Brain pericyte (primary cell): ENCODE results near the gene PLAAT3.
"Not testable (repeated sequence)": the region's sequence is repeated elsewhere in the genome, so short reads cannot be mapped to it uniquely, and the experiment has no call there.

Experiments used
- DNase-seq: peaks from one replicate; pipeline ENCODE4 v3.0.0-alpha.2; 2012; ENCODE audit warnings: low read depth, low spot score

Gene PLAAT3

DNA sequence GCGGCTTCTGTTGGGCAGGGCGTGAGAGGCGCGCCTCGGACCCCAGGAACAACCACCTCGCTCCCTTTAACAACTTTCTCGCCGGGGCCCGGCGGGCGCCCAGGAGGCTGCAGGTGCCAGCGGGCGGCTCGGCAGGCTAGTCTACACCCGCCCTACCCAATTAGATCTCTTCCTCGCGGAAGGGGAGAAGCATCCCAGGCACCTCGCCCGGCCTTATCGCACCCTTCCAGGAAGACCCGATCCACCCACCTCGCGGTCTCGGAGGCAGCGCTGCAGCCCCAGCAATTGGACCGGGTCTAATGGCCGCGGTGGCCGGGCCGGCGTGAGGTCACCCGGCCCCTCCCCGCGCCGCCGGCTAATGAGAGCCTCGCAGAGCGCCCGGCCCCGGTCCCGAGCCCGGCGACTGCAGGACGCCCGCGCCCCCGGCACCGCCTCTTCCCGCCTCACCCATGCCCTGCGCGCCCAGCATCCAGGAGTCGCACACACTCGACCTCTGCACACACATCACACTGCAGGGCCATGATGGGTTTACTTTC, at the start of gene PLAAT3:
Gene PLAAT3 (minus strand): TSS at position 298 of the 536 bp plus-strand sequence. CDS start 419 bp downstream, outside the sequence.
- DNase-seq, result no peak

DNA sequence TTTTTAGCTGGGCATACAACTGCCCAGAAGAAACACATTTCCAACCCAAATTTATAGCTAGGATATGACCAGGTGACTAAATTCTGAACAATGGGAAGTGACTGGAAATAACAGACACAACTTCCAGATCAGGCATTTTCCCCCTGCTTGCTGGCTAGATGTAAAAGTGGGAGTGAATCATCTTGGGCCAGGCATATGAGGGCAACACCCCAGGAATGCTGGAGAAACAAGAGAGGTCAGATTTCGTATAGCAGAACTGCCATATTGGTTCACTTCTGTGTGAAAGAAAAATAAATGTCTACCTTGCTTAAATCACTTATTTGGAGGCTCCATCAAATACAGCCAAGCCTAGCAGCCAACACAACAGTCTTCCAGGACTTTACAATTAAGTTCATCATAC, 49.6 kb upstream of the PLAAT3 start:
- no peak for DNase-seq

DNA sequence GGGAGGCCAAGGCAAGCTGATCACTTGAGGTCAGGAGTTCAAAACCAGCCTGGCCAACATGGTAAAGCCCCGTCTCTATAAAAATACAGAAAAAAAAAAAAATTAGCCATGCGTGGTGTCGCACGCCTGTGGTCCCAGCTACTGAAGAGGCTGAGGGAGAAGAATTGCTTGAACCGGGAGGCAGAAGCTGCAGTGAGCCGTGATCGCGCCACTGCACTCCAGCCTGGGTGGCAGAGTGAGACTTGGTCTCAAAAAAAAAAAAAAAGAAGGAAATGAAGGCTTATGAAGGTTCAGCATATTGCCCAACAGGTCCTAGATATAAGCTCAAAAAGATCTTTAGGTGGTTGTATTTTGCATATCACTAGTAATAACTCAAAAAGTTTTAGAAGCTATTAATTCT, 46.7 kb upstream of the PLAAT3 start:
- no peak for DNase-seq

DNA sequence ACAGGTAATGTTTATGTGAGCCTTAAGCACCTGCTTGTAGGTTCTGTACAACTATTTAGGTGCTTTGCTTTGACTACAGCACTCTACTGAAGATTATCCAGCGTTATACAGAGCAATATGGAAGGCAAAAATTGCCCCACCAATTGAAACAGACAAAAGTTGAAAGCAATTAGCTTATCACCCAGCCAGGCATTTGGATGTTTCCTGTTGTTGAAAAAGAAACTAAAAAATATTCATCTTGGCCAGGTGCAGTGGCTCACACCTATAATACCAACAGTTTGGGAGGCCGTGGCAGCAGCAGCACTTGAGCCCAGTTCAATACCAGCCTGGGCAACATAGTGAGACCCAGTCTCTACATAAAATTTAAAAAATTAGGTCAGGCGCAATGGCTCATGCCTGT, 38.4 kb upstream of the PLAAT3 start:
- DNase-seq, result no peak

DNA sequence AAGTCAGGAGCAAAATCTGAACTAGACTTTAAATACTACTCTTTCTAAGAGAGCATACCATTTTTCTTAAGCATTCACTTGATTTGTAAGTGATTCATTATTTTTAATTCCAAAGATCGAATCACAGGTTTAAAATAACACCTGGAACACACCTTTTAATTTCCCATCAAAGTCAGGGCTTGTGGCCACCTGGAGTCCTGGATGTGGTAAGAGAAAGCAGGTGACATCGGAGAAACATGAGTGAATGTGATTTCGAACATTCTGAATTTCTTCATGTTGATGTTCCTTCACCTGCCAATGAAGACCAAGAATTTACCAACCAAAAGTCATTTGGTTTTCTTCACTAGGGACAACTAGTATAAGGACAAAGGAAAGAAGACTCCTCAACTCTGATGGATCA, 29.0 kb upstream of the PLAAT3 start:
- DNase-seq, result no peak

DNA sequence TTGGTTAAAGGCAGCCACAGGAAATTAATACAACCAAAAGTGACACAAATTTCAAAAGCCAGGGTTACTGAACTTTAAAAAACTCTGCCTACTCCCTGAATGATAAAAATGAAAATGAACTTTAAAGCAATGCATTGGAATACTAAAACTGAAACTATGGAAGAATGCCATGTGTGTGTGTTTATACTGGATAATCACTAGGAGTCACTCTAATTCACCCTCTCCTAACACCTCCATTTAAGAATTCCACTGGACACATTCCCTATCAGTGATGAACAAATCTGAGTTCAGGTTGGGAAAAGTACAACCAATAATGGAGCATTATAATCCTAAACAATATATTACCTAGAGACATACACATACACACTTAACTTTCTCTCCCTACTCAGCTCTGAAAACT, 27.5 kb upstream of the PLAAT3 start:
- no peak for DNase-seq

DNA sequence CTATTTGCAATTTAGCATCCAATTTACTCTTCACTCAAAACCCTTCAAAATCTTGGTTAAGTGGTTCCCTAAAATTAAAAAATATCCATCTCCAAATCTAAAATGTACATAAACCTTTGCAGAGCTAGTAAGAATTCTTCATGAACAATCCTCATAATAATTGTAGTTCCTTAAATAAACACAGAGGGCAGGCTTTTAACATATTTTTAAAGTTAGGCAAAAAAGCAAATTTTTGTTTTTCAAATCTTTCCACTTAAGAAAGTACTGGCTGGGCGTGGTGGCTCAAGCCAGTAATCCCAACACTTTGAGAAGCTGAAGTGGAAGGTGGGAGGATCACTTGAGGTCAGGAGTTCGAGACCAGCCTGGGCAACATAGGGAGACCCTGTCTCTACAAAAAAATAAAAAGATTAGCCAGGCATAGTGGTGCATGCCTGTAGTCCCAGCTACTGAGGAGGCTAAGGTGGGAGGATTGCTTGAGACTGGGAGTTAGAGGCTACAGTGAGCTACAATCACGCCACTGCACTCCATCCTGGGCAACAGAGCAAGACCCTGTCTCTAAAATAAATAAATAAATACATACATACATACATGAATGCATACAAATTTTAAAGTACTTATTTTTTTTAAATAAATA, 25.1 kb upstream of the PLAAT3 start:
- DNase-seq, result no peak

DNA sequence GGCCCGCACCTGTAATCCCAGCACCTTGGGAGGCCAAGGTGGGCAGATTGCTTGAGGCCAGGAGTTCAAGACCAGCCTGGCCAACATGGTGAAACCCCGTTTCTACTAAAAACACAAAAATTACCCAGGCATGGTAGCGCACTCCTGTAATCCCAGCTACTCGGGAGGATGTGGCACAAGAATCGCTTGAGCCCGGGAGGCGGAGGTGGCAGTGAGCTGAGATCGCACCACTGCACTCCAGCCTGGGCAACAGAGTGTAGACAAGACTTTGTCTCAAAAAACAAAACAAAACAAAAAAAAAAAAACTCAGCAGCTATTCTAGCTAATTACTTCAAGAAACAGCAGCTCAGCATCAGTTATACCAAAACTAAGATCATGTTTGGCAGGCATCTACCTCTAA, 24.2 kb upstream of the PLAAT3 start:
- not testable (repeated sequence) for DNase-seq

DNA sequence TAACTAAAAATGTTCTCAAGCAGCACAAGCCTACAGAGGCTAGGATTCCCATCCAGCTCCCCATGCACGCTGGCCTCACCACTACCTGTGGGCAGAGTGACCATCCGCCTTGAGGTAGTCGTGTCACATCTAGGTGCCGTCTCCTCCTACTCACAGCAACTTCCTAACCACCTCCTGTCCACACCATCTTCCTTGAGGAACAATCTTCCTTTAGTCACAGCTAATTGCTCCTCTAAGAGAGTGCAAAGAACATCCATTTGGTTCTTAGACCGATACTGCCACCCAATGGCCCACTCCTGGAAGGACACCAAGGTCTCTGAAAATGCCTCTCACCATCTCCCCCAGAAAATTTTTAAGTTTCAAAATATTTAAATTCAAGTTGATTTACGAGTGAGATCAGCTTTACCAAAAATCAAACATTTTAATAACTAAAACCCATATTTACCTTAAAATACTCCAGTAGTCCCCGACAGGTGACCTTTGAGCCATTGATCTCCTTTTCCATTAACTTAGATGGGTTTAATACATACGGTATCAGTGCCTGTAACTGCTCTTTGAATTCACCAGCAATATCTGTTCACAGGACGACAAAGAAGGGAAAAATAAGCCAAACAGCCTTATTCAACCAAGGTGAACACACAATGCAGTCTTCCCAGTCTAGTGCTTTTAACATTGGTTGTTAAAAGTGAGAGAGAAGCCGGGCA, 21.7 kb upstream of the PLAAT3 start:
- peak; percentile 17 for DNase-seq

DNA sequence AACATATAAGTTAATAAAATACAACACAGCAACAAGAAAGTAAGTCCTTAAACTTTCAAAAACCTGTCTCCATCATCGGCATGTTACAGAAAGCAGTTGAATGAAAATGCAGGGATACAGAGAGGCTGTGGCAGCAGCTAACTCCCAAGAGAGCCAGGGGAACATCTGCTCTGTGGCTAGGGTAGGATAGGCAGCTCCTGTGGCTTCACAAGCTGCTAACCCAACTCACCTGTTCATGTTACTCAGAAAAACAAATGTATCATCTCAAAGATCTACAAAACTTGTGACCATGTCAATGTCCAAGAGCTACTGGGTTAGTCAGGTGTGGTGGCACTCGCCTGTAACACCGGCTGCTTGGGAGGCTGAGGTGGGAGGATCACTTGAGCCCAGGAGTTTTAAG, 15.2 kb upstream of the PLAAT3 start:
- DNase-seq, result no peak

DNA sequence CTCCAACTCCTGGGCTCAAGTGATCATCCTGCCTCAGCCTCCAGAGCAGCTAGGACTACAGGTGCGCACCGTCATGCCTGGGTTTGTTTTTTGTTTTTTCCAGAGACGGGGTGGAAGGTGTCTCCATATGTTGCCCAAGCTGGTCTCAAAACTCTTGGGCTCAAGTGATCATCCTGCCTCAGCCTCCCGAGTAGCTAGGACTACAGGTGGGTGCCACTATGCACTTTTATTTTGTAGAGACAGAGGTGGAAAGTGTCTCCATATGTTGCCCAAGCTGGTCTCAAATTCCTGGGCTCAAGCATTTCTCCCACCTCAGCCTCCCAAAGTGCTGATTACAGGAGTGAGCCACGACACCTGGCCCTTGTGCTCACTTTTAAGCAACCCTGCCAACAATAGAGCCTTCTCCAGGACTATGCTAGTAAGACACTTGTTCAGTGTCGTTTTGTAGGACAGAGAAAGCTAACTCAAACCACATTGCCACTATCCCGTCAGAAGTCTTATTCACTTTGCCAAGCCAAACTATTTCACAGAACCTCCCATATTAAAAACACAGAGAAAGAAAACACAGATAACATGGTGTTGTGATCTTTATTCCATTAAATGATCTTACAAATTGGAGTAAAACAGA, 9.4 kb upstream of the PLAAT3 start:
- no peak for DNase-seq

DNA sequence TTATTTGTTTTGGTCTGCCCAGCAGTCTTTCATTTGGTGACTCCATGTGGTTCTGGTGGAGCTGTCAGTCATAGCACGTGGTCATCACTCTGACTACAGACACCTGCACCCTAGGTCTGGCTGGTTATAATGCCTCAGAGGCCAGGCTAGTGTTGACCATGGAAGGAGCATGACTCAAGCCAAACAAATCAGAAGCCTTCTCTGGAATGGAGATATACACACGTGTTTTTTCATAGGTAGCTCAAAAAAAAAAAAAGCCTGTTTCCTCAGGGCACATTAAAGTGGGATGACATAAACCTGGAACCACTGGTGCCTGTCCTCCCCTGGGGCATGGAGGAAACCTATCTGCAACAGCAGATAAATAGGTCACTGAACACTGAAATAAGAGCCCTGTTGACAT, 8.1 kb upstream of the PLAAT3 start:
- no peak for DNase-seq

DNA sequence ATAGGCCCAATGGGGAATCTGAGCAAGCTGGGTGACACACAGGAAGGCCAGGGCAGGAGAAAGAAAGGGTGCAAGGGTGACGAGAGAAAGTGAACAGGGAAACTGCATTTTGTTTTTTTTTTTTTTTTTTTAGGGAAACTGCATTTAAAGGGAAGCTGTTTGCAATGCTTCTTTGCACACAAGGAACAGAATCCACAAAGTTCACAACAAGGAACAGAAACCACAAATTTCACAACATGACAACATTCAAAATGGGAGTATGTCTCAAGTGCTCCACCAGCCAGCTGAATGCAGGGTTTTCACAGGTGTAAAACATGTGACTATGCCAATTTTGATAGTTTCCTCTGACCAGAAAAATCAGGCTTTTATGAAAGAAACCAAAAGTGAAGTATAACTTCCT, 6.8 kb upstream of the PLAAT3 start:
- DNase-seq, result no peak

DNA sequence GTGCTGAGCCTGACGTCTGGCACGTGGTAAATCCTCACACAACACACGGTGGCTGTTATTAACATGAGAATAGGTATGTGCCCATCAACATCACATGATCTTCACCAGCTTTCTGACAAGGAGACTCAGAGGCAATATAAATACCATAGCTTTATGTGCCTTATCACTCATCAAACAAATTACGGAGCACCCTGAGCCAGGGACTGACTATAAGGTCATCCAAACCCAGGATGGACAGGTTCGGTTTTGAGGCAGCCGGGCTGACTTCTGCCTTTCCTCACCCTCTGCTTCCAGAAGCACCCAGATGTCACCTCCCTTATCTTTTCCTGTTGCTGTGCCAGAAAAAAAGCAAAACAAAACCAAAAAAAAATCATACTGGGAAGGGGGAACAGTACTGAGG, 5.7 kb upstream of the PLAAT3 start:
- no peak for DNase-seq

DNA sequence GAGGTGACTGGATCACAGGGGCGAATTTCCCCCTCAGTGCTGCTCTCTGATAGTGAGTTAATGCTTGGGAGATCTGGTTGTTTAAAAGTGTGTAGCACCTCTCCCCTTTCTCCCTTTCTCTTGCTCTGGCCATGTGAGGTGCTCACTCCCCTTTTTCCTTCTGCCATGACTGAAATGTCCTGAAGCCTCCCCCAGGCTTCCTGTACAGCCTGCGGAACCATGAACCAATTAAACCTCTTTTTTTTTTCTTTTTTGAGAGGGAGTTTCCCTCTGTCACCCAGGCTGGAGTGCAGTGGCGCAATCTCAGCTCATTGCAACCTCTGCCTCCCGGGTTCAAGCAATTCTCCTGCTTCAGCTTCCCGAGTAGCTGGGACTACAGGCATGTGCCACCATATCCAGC, 3.5 kb upstream of the PLAAT3 start:
- DNase-seq, result not testable (repeated sequence)

DNA sequence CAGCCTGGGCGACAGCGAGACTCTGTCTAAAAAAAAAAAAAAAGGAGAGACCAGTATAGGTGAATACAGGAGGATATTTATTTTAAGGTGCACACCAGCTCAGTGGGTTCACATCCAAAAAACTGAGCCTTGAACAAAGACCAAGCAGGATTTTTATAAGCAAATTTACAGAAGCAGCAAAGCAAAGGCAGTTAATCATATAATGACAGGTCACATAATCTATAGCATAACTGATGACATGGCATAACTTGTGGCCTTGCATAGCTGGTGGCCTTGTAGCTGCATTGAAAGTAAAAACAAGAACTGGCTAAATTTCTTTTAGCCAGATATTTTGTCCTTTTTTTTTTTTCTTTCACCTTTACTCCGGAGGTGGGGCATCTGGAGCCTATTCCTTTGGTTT, 2.7 kb upstream of the PLAAT3 start:
- DNase-seq, result no peak

DNA sequence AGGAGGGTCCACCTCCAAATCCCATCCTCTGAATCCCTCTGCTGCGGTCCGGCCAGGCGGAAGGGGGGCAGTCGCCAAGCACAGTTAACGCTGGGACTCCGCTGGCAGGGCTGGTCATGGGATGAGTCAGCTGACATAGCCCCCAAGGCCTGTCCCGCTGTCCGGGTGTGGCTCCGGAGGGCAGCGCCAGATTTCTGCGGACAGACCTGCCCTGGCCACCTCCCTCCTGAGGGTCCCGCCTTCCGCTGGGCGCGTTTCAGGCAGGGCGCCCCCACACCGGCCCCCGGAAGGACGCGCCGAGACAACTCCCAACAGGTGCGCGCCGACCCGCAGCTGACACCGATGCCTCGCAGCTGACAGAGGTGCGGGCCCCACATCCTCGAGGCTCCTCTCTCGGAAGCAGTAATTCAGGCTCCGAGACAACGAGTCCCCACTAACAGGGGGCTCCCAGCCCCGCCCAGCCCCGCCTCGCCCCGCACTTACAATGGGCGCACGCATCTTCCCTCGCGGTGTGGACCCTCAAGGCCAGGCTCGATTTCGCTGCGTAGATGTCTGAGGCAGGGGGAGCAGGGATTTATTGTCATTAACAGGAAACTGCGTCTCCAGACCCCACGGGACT, 607 bp downstream of the PLAAT3 start:
- no peak for DNase-seq

DNA sequence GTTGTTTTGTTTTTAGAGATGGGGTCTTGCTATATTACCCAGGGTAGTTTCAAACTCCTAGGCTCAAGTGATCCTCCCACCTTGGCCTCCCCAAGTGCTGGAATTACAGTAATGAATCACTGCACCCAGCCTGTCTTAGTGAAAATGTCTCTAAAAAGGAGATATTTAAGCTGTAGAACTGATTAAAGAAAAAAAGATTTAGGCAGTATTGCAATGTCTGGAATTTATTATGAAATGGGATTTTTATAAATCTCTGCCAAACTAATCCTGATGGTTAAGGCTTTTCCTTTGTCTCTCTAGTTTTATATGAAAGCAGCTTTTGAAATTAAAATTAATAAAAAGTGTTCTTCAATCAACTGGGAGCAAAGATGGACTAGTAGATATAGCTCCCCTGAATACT, 2.1 kb downstream of the PLAAT3 start:
- no peak for DNase-seq

DNA sequence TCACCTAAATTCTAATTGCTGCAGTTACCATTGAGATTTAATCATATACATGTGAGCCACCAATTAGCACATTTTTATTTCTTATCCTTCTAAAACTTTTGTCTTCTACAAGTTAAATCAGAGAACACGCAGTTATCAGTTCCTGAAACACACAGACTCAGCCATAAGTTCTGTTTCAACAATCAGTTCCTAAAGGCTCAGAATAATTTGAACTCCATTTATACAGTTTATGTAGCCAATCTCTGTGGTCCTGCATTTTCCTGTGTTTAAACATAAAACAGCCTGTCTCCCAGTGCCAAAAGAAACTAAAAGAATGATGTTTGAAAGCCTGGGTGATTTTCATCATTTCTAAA, 2.9 kb downstream of the PLAAT3 start:
- DNase-seq, result no peak

DNA sequence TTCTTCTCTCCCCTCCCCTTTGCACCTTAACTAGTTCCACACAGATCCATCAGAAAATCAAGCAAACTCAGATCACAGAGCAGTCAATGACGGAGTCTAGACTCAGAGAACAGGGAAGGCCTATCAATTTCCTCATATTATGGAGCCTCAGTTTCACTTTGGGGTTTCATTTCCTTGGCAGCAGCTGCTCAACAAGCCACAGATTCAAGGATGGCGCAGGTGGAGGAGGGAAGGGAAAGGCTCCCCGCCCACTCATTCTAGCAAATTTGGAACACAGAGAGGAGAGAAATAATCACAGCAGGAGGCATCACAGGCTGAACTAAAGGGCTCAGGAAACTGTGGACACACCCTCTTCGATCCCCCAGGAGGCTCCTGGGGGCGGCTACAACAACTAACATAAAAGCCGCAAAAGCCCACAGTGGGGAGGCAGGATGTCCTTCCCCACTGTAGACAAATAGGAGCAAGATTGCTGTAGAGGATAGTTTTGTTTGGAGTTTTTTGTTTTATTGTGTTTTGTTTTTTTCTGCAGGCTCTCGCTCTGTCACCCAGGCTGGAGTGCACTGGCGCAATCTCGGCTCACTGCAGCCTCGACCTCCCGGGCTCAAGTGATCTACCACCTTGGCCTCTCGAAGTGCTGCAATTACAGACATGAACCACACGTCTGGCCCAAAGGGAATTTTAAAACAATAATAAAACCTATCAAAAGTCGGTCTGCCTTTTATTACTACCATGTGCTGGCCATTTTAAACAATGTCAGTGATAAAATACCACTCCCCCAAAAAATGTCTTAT, 3.4 kb downstream of the PLAAT3 start:
- peak; percentile 42 for DNase-seq

DNA sequence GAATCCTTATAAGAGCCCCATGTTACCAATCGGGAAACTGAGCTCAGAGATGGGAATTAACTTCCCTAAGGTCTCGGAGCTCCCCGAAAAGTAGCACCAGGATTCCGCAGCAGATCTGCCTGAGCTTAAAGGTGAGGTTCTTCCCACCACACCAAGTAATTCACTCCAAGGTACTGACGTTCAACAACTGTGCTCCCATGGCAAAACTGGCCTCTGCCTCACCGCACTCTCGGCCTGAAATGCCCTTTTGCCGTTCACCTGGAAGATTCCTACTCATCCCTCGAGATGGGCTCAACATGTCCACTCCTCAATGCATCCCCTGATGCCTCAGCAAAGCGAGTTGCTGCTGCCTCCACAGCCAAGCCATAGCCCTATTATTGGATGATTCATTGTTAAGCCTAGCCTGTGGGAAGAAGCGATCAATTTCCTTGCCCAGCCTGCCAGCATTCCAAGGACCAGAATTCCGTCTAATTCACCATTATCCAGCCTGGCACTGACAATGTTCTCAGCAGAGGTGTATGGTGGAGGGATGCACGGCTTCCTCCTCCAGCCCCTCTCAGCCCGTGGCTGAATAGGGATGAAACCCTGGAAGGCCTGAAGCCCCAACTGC, 4.2 kb downstream of the PLAAT3 start:
- no peak for DNase-seq
